IMR-90 (cell line): Measurements from ENCODE around the gene GAS7. TPM values are rescaled to one million over a fixed set of nuclear protein-coding genes. Genes with fewer than 3 reads are reported as not detected.

Source experiments
- ATAC-seq: fragments of 200-7000 bp; cut with Tn5 transposase; 2 replicates; pipeline ENCODE4 v1.9.1; 2020; ENCODE audit warnings: low read depth, mild to moderate bottlenecking, moderate library complexity
- BruUV-seq: library from RNA; stranded (reverse); fragments of 400-500 nt; replicated peaks from 2 replicates; lab custom pipeline; 2021; lab: Mats Ljungman, UMichigan
- CTCF ChIA-PET: fragments of 300-600 bp; formaldehyde crosslinking; extraction: SDS; loops from one replicate; lab custom pipeline; 2021; ENCODE audit warnings: antibody characterized with exemption; lab: Yijun Ruan, JAX
- POLR2A ChIA-PET: fragments of 300-600 bp; sonication (Branson Sonifier 250); formaldehyde crosslinking; loops from one replicate; lab custom pipeline; 2022; ENCODE audit warnings: antibody characterized with exemption; ENCODE audit not compliant: unreplicated experiment; lab: Charles Lee
- DNase-seq: peaks from one replicate; pipeline ENCODE4 v3.0.0; 2013
- H2AFZ ChIP-seq: replicated peaks from 2 replicates; pipeline ENCODE3; 2013; ENCODE audit warnings: low read length, mild to moderate bottlenecking; ENCODE audit not compliant: poor library complexity
- H2AK5ac ChIP-seq: 2 replicates; pipeline ENCODE4 v1.6.1; 2013; ENCODE audit warnings: low read depth, low read length, inconsistent platforms
- H2AK9ac ChIP-seq: replicated peaks from 2 replicates; pipeline ENCODE3; 2013; ENCODE audit warnings: mild to moderate bottlenecking, low read depth, low read length, moderate library complexity; ENCODE audit not compliant: poor library complexity
- H2BK120ac ChIP-seq: 2 replicates; pipeline ENCODE4 v1.6.1; 2013; ENCODE audit warnings: low read depth, low read length, inconsistent platforms
- H2BK15ac ChIP-seq: 3 replicates; pipeline ENCODE4 v1.6.1; 2013; ENCODE audit warnings: low read depth, low read length, inconsistent platforms
- H2BK20ac ChIP-seq: 2 replicates; pipeline ENCODE4 v1.6.1; 2013; ENCODE audit warnings: low read depth, mild to moderate bottlenecking, inconsistent platforms, low read length, moderate library complexity
- H2BK5ac ChIP-seq: 2 replicates; pipeline ENCODE4 v1.6.1; 2013; ENCODE audit warnings: mild to moderate bottlenecking, low read depth, low read length, inconsistent platforms; ENCODE audit not compliant: poor library complexity, severe bottlenecking
- H3K14ac ChIP-seq: replicated peaks from 2 replicates; pipeline ENCODE4 v1.6.1; 2013; ENCODE audit warnings: low read depth, low read length, inconsistent platforms
- H3K18ac ChIP-seq: 2 replicates; pipeline ENCODE4 v1.6.1; 2013; ENCODE audit warnings: low read depth, low read length, control low read depth
- H3K23ac ChIP-seq: 2 replicates; pipeline ENCODE4 v1.6.1; 2013; ENCODE audit warnings: low read depth, low read length, inconsistent platforms
- H3K27ac ChIP-seq: 2 replicates; pipeline ENCODE4 v1.5.1; 2013; ENCODE audit warnings: mild to moderate bottlenecking, control low read depth, low read length; ENCODE audit not compliant: insufficient read depth
- H3K27me3 ChIP-seq: 2 replicates; pipeline ENCODE4 v1.6.1; 2013; ENCODE audit warnings: low read length; ENCODE audit not compliant: control insufficient read depth, insufficient read depth
- H3K36me3 ChIP-seq: 2 replicates; pipeline ENCODE4 v1.6.1; 2013; ENCODE audit warnings: low read length, mixed read lengths; ENCODE audit not compliant: control insufficient read depth, insufficient read depth
- H3K4ac ChIP-seq: 2 replicates; pipeline ENCODE4 v1.6.1; 2013; ENCODE audit warnings: low read depth, low read length, inconsistent platforms
- H3K4me1 ChIP-seq: 2 replicates; pipeline ENCODE4 v1.6.1; 2013; ENCODE audit warnings: low read length, mixed read lengths; ENCODE audit not compliant: control insufficient read depth, insufficient read depth
- H3K4me2 ChIP-seq: 2 replicates; pipeline ENCODE4 v1.6.1; 2013; ENCODE audit warnings: low read depth, mild to moderate bottlenecking, control low read depth, low read length, moderate library complexity
- H3K4me3 ChIP-seq: 2 replicates; pipeline ENCODE4 v1.5.1; 2013; ENCODE audit warnings: low read depth, mild to moderate bottlenecking, control low read depth, low read length, moderate library complexity; ENCODE audit not compliant: insufficient read depth
- H3K56ac ChIP-seq: 2 replicates; pipeline ENCODE4 v1.6.1; 2013; ENCODE audit warnings: low read length, inconsistent platforms; ENCODE audit not compliant: insufficient read depth; ENCODE audit errors: extremely low read depth
- H3K79me1 ChIP-seq, 2 experiments: 2 replicates each; pipeline ENCODE4 v1.6.1; 2013; ENCODE audit warnings: low read length in 2 of 2, inconsistent platforms in 1 of 2, low read depth in 1 of 2
- H3K9ac ChIP-seq: 2 replicates; pipeline ENCODE4 v1.6.1; 2013; ENCODE audit warnings: low read depth, low read length, control low read depth
- H3K9me1 ChIP-seq: 2 replicates; pipeline ENCODE4 v1.6.1; 2013; ENCODE audit warnings: low read length, inconsistent platforms; ENCODE audit not compliant: insufficient read depth
- H3K9me3 ChIP-seq: 2 replicates; pipeline ENCODE4 v1.6.1; 2013; ENCODE audit warnings: low read length; ENCODE audit not compliant: control insufficient read depth, insufficient read depth
- H4K20me1 ChIP-seq: 2 replicates; pipeline ENCODE4 v1.6.1; 2013; ENCODE audit warnings: low read length, inconsistent platforms; ENCODE audit not compliant: insufficient read depth
- H4K5ac ChIP-seq: 2 replicates; pipeline ENCODE4 v1.6.1; 2013; ENCODE audit warnings: mild to moderate bottlenecking, low read depth, low read length, control low read depth
- H4K8ac ChIP-seq, 2 experiments: 2 replicates each; pipeline ENCODE4 v1.6.1; 2013; ENCODE audit warnings: low read depth in 2 of 2, low read length in 2 of 2, control low read depth in 1 of 2, inconsistent platforms in 1 of 2
- H4K91ac ChIP-seq: 2 replicates; pipeline ENCODE4 v1.6.1; 2013; ENCODE audit warnings: low read depth, low read length, inconsistent platforms; ENCODE audit not compliant: insufficient read depth
- CEBPB ChIP-seq: IDR thresholded peaks from 2 replicates; pipeline ENCODE4 v1.6.1; 2012; ENCODE audit warnings: low read depth, low read length, improper control_type of control experiment
- WGBS, 2 experiments: methylation state at CpG; one replicate each; pipeline versions ENCODE4 v1.1.5 to v1.1.7; 2013; ENCODE audit warnings: missing lambda C conversion rate in 2 of 2; ENCODE audit not compliant: insufficient read length in 1 of 2; ENCODE audit errors: extremely low coverage in 2 of 2; 5-methylcytosine and 5-hydroxymethylcytosine counted together
- dilution Hi-C: fragments of 300-500 bp; cut with HindIII; formaldehyde crosslinking; loops from one replicate; pipeline ENCODE4 v1.14.3; 2018; ENCODE audit warnings: low sequenced_read_pairs; ENCODE audit not compliant: unreplicated experiment
- in situ Hi-C: fragments of 300-500 bp; cut with MboI; formaldehyde crosslinking; loops from 3 replicates; pipeline ENCODE4 v1.14.3; 2019; ENCODE audit warnings: low sequenced_read_pairs, inconsistent platforms, mixed read lengths
- intact Hi-C: fragments of 100-400 bp; cut with micrococcal nuclease; formaldehyde crosslinking; loops from 2 replicates; pipeline ENCODE4 v1.10.0; 2022
- polyA plus RNA-seq, 3 experiments: library from polyadenylated mRNA; depleted of rRNA; stranded (reverse); fragments of >200 nt; gene quantifications; 2 replicates each; pipeline ENCODE4 v1.2.3, GENCODE V29; 2012; ENCODE audit warnings: low replicate concordance in 1 of 3
- total RNA-seq: library from RNA; depleted of rRNA; stranded (reverse); fragments of >200 nt; gene quantifications from 2 replicates; pipeline ENCODE4 v1.2.3, GENCODE V29; 2012

Gene GAS7
- total and polyA plus RNA-seq, 2 of the 4 experiments (the other 2 are of a cell fraction): 4.6 to 5.0 TPM

GRCh38 chr17:9976283-9977179, 221.9 kb downstream of the GAS7 start:
- POLR2A ChIA-PET: no interaction called here
- ATAC-seq: no peak
- no peak overlapping the region for H2BK120ac ChIP-seq
- H4K20me1 ChIP-seq: no peaks in the 10 kb centered on the region
- dilution Hi-C loops (no loop called here), in situ Hi-C loops (no loop called here), intact Hi-C loops (no loop called here)
- no peaks in the 10 kb centered on the region for H3K9me3 ChIP-seq
- H3K9me1 ChIP-seq: no peaks in the 10 kb centered on the region
- H3K79me1 ChIP-seq: no peaks in the 10 kb centered on the region
- no peak for DNase-seq
- no peak overlapping the region for H4K5ac ChIP-seq
- H2BK5ac ChIP-seq: no peak overlapping the region
- CTCF ChIA-PET: interaction anchor here (0.7 kb wide), 1 partner anchor 255 kb away, joined by 3 read pairs; no protein-coding TSS in a partner anchor
- H3K14ac ChIP-seq: no peak overlapping the region
- H3K4me2 ChIP-seq: no peak overlapping the region
- no CpG with 5 or more reads among the region's 10 CpGs for WGBS, 2 experiments
- no peak for TF ChIP-seq CEBPB
- H4K8ac ChIP-seq: no peak overlapping the region
- H3K4me3 ChIP-seq: no peak overlapping the region
- no peak overlapping the region for H3K18ac ChIP-seq
- H2AK5ac ChIP-seq: no peak overlapping the region
- no peak overlapping the region for H2AFZ ChIP-seq
- no peak overlapping the region for H3K56ac ChIP-seq
- H3K9ac ChIP-seq: no peak overlapping the region
- no peak overlapping the region for H3K27ac ChIP-seq
- peaks cover 9% of the 10 kb centered on the region; the same call in 1 of the 2 replicates for H3K4me1 ChIP-seq
- H2AK9ac ChIP-seq: no peak overlapping the region
- H3K23ac ChIP-seq: no peak overlapping the region
- H4K91ac ChIP-seq: no peak overlapping the region
- H3K36me3 ChIP-seq: no peaks in the 10 kb centered on the region
- BruUV-seq: no TSS peak
- H3K4ac ChIP-seq: no peak overlapping the region
- H2BK15ac ChIP-seq: no peak overlapping the region
- H3K27me3 ChIP-seq: no peaks in the 10 kb centered on the region
- H2BK20ac ChIP-seq: no peak overlapping the region
